HepG2 (cell line): ENCODE results near the gene SLC35F1.

Source experiments
- ATF5 ChIP-seq: sonication (generic); formaldehyde crosslinking; IDR thresholded peaks from 2 replicates; pipeline ENCODE4 v1.4.0; 2020; ENCODE audit warnings: mild to moderate bottlenecking, low read depth, missing genetic modification reagents
- CEBPZ ChIP-seq: IDR thresholded peaks from 2 replicates; pipeline ENCODE4 v1.6.1; 2012; ENCODE audit warnings: low read length, improper control_type of control experiment
- CTCF ChIP-seq: sonication (generic); formaldehyde crosslinking; IDR thresholded peaks from 2 replicates; pipeline ENCODE4 v1.5.0; 2020; ENCODE audit warnings: mild to moderate bottlenecking, missing genetic modification reagents, moderate library complexity
- FOXJ3 ChIP-seq: sonication (generic); formaldehyde crosslinking; IDR thresholded peaks from 2 replicates; pipeline ENCODE4 v1.4.0; 2020; ENCODE audit warnings: missing genetic modification reagents, mild to moderate bottlenecking, borderline replicate concordance
- GMEB1 ChIP-seq: sonication (generic); formaldehyde crosslinking; IDR thresholded peaks from 2 replicates; pipeline ENCODE4 v1.5.1; 2020; ENCODE audit warnings: missing genetic modification reagents, mild to moderate bottlenecking, borderline replicate concordance
- MAFK ChIP-seq, 2 experiments: IDR thresholded peaks in 1 of 2; conservative IDR thresholded peaks in 1 of 2; 2 replicates each; pipeline ENCODE4 v1.6.1; 2011; ENCODE audit warnings: improper control_type of control experiment in 2 of 2, low read length in 2 of 2
- POLR2AphosphoS5 ChIP-seq: IDR thresholded peaks from 2 replicates; pipeline ENCODE4 v1.6.1; 2012; ENCODE audit warnings: low read depth, low read length
- RAD21 ChIP-seq: fragments of 450-650 bp; formaldehyde crosslinking; IDR thresholded peaks from 2 replicates; pipeline ENCODE4 v1.5.0; 2020; ENCODE audit warnings: mild to moderate bottlenecking
- SOX5 ChIP-seq: IDR thresholded peaks from 2 replicates; pipeline ENCODE4 v1.6.1; 2016; ENCODE audit warnings: borderline replicate concordance
- ZBTB3 ChIP-seq: sonication (generic); formaldehyde crosslinking; IDR thresholded peaks from 2 replicates; pipeline ENCODE4 v1.4.0; 2020; ENCODE audit warnings: low read depth, mild to moderate bottlenecking, moderate library complexity, missing genetic modification reagents, borderline replicate concordance
- ZNF260 ChIP-seq: sonication (generic); formaldehyde crosslinking; IDR thresholded peaks from 2 replicates; pipeline ENCODE4 v1.4.0; 2020; ENCODE audit warnings: missing genetic modification reagents, low read depth, mild to moderate bottlenecking, borderline replicate concordance
- ZNF549 ChIP-seq: sonication (generic); formaldehyde crosslinking; IDR thresholded peaks from 2 replicates; pipeline ENCODE4 v1.5.0; 2020; ENCODE audit warnings: missing genetic modification reagents

- TF ChIP-seq MAFK (conservative IDR thresholded peaks at IDR 0.05 in 1 of 2, IDR thresholded peaks at IDR 0.05 in 1 of 2; ENCODE audit: low read length in 2 of 2): no peak
- TF ChIP-seq CEBPZ: no peak
- TF ChIP-seq CTCF: no peak
- no peak for TF ChIP-seq ZNF260 (CRISPR knock-in tag)
- no peak for TF ChIP-seq POLR2AphosphoS5
- TF ChIP-seq RAD21 (CRISPR knock-in tag): no peak
- TF ChIP-seq GMEB1 (CRISPR knock-in tag): no peak
- no peak for TF ChIP-seq ZBTB3 (CRISPR knock-in tag)
- TF ChIP-seq ATF5 (CRISPR knock-in tag): no peak
- TF ChIP-seq FOXJ3 (CRISPR knock-in tag): no peak
- TF ChIP-seq ZNF549 (CRISPR knock-in tag): no peak
- TF ChIP-seq SOX5 (CRISPR knock-in tag): no peak
Observed at GRCh38 chr6:117890172-117890571, 16.9 kb upstream of the SLC35F1 start.
